Natural killer cell (primary cell): ENCODE data around the gene SEMA4F. TPM values are rescaled to one million over a fixed set of nuclear protein-coding genes. Genes with fewer than 3 reads are reported as not detected.

ENCODE experiments used
- ATAC-seq, 3 donors: fragments of 150-1000 bp in 2 of 3; fragments of 200-7000 bp in 1 of 3; cut with Tn5 transposase; 1 replicate in 1 of 3; 2 replicates in 2 of 3; pipeline ENCODE4 v1.10.0; 2021; ENCODE audit warnings: mild to moderate bottlenecking in 2 of 3, moderate library complexity in 2 of 3
- DNase-seq, 2 donors: peaks; one replicate each; pipeline versions ENCODE4 v3.0.0 to v3.0.0-alpha.2; 2013 to 2021; ENCODE audit warnings: mixed read lengths in 1 of 2
- H3K27ac ChIP-seq: one replicate; pipeline ENCODE4 v1.5.1; 2013; ENCODE audit warnings: mild to moderate bottlenecking, low read length
- H3K27me3 ChIP-seq: one replicate; pipeline ENCODE4 v1.6.1; 2013; ENCODE audit warnings: low read length; ENCODE audit not compliant: control insufficient read depth, insufficient read depth
- H3K36me3 ChIP-seq: one replicate; pipeline ENCODE4 v1.6.1; 2013; ENCODE audit warnings: low read length; ENCODE audit not compliant: control insufficient read depth, insufficient read depth
- H3K4me1 ChIP-seq: one replicate; pipeline ENCODE4 v1.6.1; 2013; ENCODE audit warnings: low read length; ENCODE audit not compliant: control insufficient read depth, insufficient read depth
- H3K4me3 ChIP-seq: one replicate; pipeline ENCODE4 v1.5.1; 2013; ENCODE audit warnings: low read length
- H3K9me3 ChIP-seq: one replicate; pipeline ENCODE4 v1.6.1; 2013; ENCODE audit warnings: low read length; ENCODE audit not compliant: control insufficient read depth, insufficient read depth
- H3K27ac Mint-ChIP-seq, 2 donors: one replicate each; pipeline ENCODE4 v1.8.0; 2022; ENCODE audit warnings: mild to moderate bottlenecking in 2 of 2, mixed read lengths in 2 of 2, moderate library complexity in 1 of 2
- H3K27me3 Mint-ChIP-seq, 2 donors: one replicate each; pipeline ENCODE4 v1.8.0; 2022; ENCODE audit warnings: low read depth in 2 of 2, mixed read lengths in 2 of 2
- H3K36me3 Mint-ChIP-seq: one replicate; pipeline ENCODE4 v1.8.0; 2022; ENCODE audit warnings: mixed read lengths
- H3K4me1 Mint-ChIP-seq, 2 donors: one replicate each; pipeline ENCODE4 v1.8.0; 2022; ENCODE audit warnings: mixed read lengths in 2 of 2
- H3K4me3 Mint-ChIP-seq: one replicate; pipeline ENCODE4 v1.8.0; 2022; ENCODE audit warnings: mild to moderate bottlenecking, moderate library complexity, mixed read lengths
- H3K9me3 Mint-ChIP-seq, 2 donors: one replicate each; pipeline ENCODE4 v1.8.0; 2022; ENCODE audit warnings: mixed read lengths in 2 of 2
- CTCF ChIP-seq: fragments of 200-600 bp; IDR thresholded peaks from one replicate; pipeline ENCODE4 v1.8.0; 2022; ENCODE audit warnings: antibody characterized with exemption
- WGBS: methylation state at CpG from one replicate; pipeline ENCODE4 v1.1.7; 2013; ENCODE audit warnings: missing lambda C conversion rate; ENCODE audit not compliant: insufficient coverage; 5-methylcytosine and 5-hydroxymethylcytosine counted together
- intact Hi-C: fragments of 100-400 bp; cut with micrococcal nuclease; formaldehyde crosslinking; loops from one replicate; pipeline ENCODE4 v1.14.2; 2022
- total RNA-seq, 4 donors: library from RNA; stranded (reverse); fragments of 120-200 nt in 1 of 4; gene quantifications; one replicate each; pipeline versions ENCODE4 v1.2.3 to v1.2.4, GENCODE V29; 2013 to 2022

The SEMA4F gene
- total RNA-seq, 3 donors from 2014 or later (not counting 1 experiment from before 2014, with no cell fraction given): 7.3 to 18.0 (median 10.8) TPM

- Histone ChIP-seq H3K9me3 (no peaks in the 10 kb centered on the region), H3K27ac (no peak overlapping the region), H3K36me3 (no peaks in the 10 kb centered on the region), H3K4me1 (no peaks in the 10 kb centered on the region), H3K27me3 (no peaks in the 10 kb centered on the region), H3K4me3 (no peak overlapping the region)
- intact Hi-C loops: no loop called here
- Mint-ChIP-seq H3K9me3 (no peaks in the 10 kb centered on the region), H3K4me3 (no peak overlapping the region), H3K36me3 (no peaks in the 10 kb centered on the region), H3K27me3 (peaks cover 0 to 9% of the 10 kb centered on the region in 2 donors), H3K4me1 (no peaks in the 10 kb centered on the region), H3K27ac (no peak overlapping the region)
- ATAC-seq (no peak), DNase-seq (no peak)
- no peak for TF ChIP-seq CTCF
- 92% methylated on average over 6 of the region's 6 CpGs for WGBS
Measured at GRCh38 chr2:74703373-74703772, 49.3 kb downstream of the SEMA4F start.

- H3K4me3 Mint-ChIP-seq: no peak overlapping the region
- no peak overlapping the region for H3K27ac Mint-ChIP-seq
- no peaks in the 10 kb centered on the region for H3K4me1 ChIP-seq
- no peak for TF ChIP-seq CTCF
- H3K36me3 ChIP-seq: no peaks in the 10 kb centered on the region
- no peak overlapping the region for H3K27ac ChIP-seq
- H3K4me1 Mint-ChIP-seq: no peaks in the 10 kb centered on the region
- peaks cover 0 to 9% of the 10 kb centered on the region in 2 donors for H3K27me3 Mint-ChIP-seq
- H3K36me3 Mint-ChIP-seq: no peaks in the 10 kb centered on the region
- H3K9me3 Mint-ChIP-seq: no peaks in the 10 kb centered on the region
- 100% methylated on average over 2 of the region's 2 CpGs for WGBS
- H3K27me3 ChIP-seq: no peaks in the 10 kb centered on the region
- ATAC-seq (no peak), DNase-seq (no peak)
- H3K9me3 ChIP-seq: no peaks in the 10 kb centered on the region
- no peak overlapping the region for H3K4me3 ChIP-seq
- intact Hi-C loops: no loop called here
Measured at GRCh38 chr2:74704216-74704615, 50.2 kb downstream of the SEMA4F start.

- Mint-ChIP-seq H3K27ac (no peak overlapping the region), H3K9me3 (no peaks in the 10 kb centered on the region), H3K4me1 (no peaks in the 10 kb centered on the region), H3K36me3 (no peaks in the 10 kb centered on the region), H3K27me3 (peaks cover 0 to 5% of the 10 kb centered on the region in 2 donors), H3K4me3 (no peak overlapping the region)
- Histone ChIP-seq H3K4me3 (no peak overlapping the region), H3K27ac (no peak overlapping the region), H3K4me1 (no peaks in the 10 kb centered on the region), H3K27me3 (no peaks in the 10 kb centered on the region), H3K9me3 (no peaks in the 10 kb centered on the region), H3K36me3 (no peaks in the 10 kb centered on the region)
- TF ChIP-seq CTCF: no peak
- ATAC-seq (no peak), DNase-seq (no peak)
- intact Hi-C loops: no loop called here
Measured at GRCh38 chr2:74706741-74707140, 52.7 kb downstream of the SEMA4F start.

- intact Hi-C loops: no loop called here
- no peaks in the 10 kb centered on the region for H3K36me3 Mint-ChIP-seq
- peaks cover 0 to 8% of the 10 kb centered on the region in 2 donors for H3K27me3 Mint-ChIP-seq
- Histone ChIP-seq H3K4me3 (no peak overlapping the region), H3K4me1 (no peaks in the 10 kb centered on the region), H3K27ac (no peak overlapping the region), H3K36me3 (no peaks in the 10 kb centered on the region), H3K27me3 (no peaks in the 10 kb centered on the region), H3K9me3 (no peaks in the 10 kb centered on the region)
- DNase-seq (no peak), ATAC-seq (no peak)
- no peaks in the 10 kb centered on the region for H3K4me1 Mint-ChIP-seq
- H3K4me3 Mint-ChIP-seq: no peak overlapping the region
- no peak for TF ChIP-seq CTCF
- no peaks in the 10 kb centered on the region for H3K9me3 Mint-ChIP-seq
- H3K27ac Mint-ChIP-seq: no peak overlapping the region
- 93% methylated on average over 3 of the region's 3 CpGs for WGBS
Measured at GRCh38 chr2:74707837-74708236, 53.8 kb downstream of the SEMA4F start.
